ENCODE measurements around the gene CDK5RAP1. TPM values are rescaled to one million over a fixed set of nuclear protein-coding genes. Genes with fewer than 3 reads are reported as not detected.

Gene CDK5RAP1
- total and polyA plus RNA-seq, 2 donors (not counting 3 experiments of a cell fraction or from before 2014, with no cell fraction given) = 30.8 to 36.5 TPM

- CTCF ChIA-PET = no interaction called here
- H3K27me3 ChIP-seq (ENCODE audit: control insufficient read depth in 2 of 2, insufficient read depth in 2 of 2, low read length in 2 of 2) = no peaks in the 10 kb centered on the region
- no peaks in the 10 kb centered on the region for H4K20me1 ChIP-seq (replicated peaks; ENCODE audit: control insufficient read depth, extremely low read depth, insufficient read depth, low read length)
- no peak overlapping the region for H2AFZ ChIP-seq (ENCODE audit: low read depth, low read length)
- no peaks in the 10 kb centered on the region for H3K9me1 ChIP-seq (replicated peaks; ENCODE audit: control insufficient read depth, extremely low read depth, insufficient read depth, low read length)
- no peak for TF ChIP-seq MYC (IDR thresholded peaks at IDR 0.05; ENCODE audit: low read depth, low read length)
- no peak for TF ChIP-seq CTCF (IDR thresholded peaks at IDR 0.05; ENCODE audit: extremely low read depth in 1 of 2, insufficient read depth in 1 of 2, low read depth in 1 of 2, low read length in 2 of 2)
- TF ChIP-seq EZH2 (IDR thresholded peaks at IDR 0.05; ENCODE audit: borderline replicate concordance, low read depth, low read length, severe bottlenecking) = no peak
- no peak for TF ChIP-seq JUN (IDR thresholded peaks at IDR 0.05; ENCODE audit: borderline replicate concordance, insufficient read depth, insufficient read length, low read depth)
- no peak for TF ChIP-seq GATA2 (IDR thresholded peaks at IDR 0.05; ENCODE audit: insufficient read depth, insufficient read length, low read depth, low read length)
- TF ChIP-seq POLR2A (IDR thresholded peaks at IDR 0.05; ENCODE audit: low read depth, low read length) = no peak
- TF ChIP-seq FOS (IDR thresholded peaks at IDR 0.05; ENCODE audit: borderline replicate concordance, insufficient read depth, low read length) = no peak
- TF ChIP-seq MAX (IDR thresholded peaks at IDR 0.05; ENCODE audit: insufficient read depth, insufficient read length) = no peak
- TF ChIP-seq POLR2AphosphoS5 (IDR thresholded peaks at IDR 0.05; ENCODE audit: insufficient read depth, low read depth, low read length) = no peak
- no peak overlapping the region for H3K4me3 ChIP-seq (replicated peaks in 1 of 3; ENCODE audit: insufficient read depth in 1 of 3, low read depth in 1 of 3, low read length in 3 of 3)
- H3K9me3 ChIP-seq (replicated peaks; ENCODE audit: control insufficient read depth, insufficient read depth, low read length) = no peaks in the 10 kb centered on the region
- H3K9ac ChIP-seq (replicated peaks; ENCODE audit: extremely low read depth, insufficient read depth, low read length) = no peak overlapping the region
- intact Hi-C loops (cut with micrococcal nuclease) = no loop called here
- no TSS peak for BruUV-seq (replicated peaks)
- no peak overlapping the region for H3K27ac ChIP-seq (ENCODE audit: insufficient read depth, low read depth, low read length)
- FAIRE-seq (no peak), DNase-seq (ENCODE audit: low read depth, low spot score) (no peak)
- POLR2A ChIA-PET = no interaction called here
- H3K36me3 ChIP-seq (ENCODE audit: control insufficient read depth in 2 of 2, extremely low read depth in 1 of 2, insufficient read depth in 2 of 2, low read length in 2 of 2) = no peaks in the 10 kb centered on the region
- dilution Hi-C loops (cut with MboI; ENCODE audit: extremely low pct_ligation_motif_present, low sequenced_read_pairs) = no loop called here
- no peak overlapping the region for H3K4me2 ChIP-seq (ENCODE audit: insufficient read depth, low read length)
- no peaks in the 10 kb centered on the region for H3K79me2 ChIP-seq (ENCODE audit: control insufficient read depth, insufficient read depth, low read length)
- H3K4me1 ChIP-seq (ENCODE audit: control insufficient read depth, extremely low read depth, insufficient read depth, low read length) = no peaks in the 10 kb centered on the region
Measured at GRCh38 chr20:33309631-33310030, 91.7 kb downstream of the CDK5RAP1 start.

Other genes starting within 250 kb of the CDK5RAP1 start
- gene BPIFA2, start 233.4 kb downstream of the CDK5RAP1 start, total RNA-seq = not detected in 2 replicates
- not detected in 2 replicates for gene BPIFA2, start 233.4 kb downstream of the CDK5RAP1 start, polyA plus RNA-seq
- not detected in 2 replicates for gene BPIFA3, start 184.2 kb downstream of the CDK5RAP1 start, total RNA-seq
- not detected in 2 replicates for gene BPIFA3, start 184.2 kb downstream of the CDK5RAP1 start, polyA plus RNA-seq
- gene BPIFA1, start 165.5 kb downstream of the CDK5RAP1 start, total RNA-seq = not detected in 2 replicates
- gene BPIFA1, start 165.5 kb downstream of the CDK5RAP1 start, polyA plus RNA-seq = not detected in 2 replicates
- gene BPIFB1, start 118.3 kb downstream of the CDK5RAP1 start, total RNA-seq = not detected in 2 replicates
- not detected in 2 replicates for gene BPIFB1, start 118.3 kb downstream of the CDK5RAP1 start, polyA plus RNA-seq
- 5.2 and 6.1 TPM in 2 replicates for gene SNTA1, start 42.2 kb upstream of the CDK5RAP1 start, total RNA-seq
- gene SNTA1, start 42.2 kb upstream of the CDK5RAP1 start, polyA plus RNA-seq = 6.0 and 7.9 TPM in 2 replicates
- 9.9 and 10.7 TPM in 2 replicates for gene CBFA2T2, start 88.6 kb upstream of the CDK5RAP1 start, total RNA-seq
- 12.1 and 14.2 TPM in 2 replicates for gene CBFA2T2, start 88.6 kb upstream of the CDK5RAP1 start, polyA plus RNA-seq

All from endothelial cell of umbilical vein (primary cell).